Measurements from ENCODE around the gene SLC44A3.

SLC44A3 gene

GRCh38 chr1:94819945-94820746, at the start of gene SLC44A3:
TSS of gene SLC44A3 (plus strand) at chr1:94820357. CDS start at chr1:94820452, 95 bp downstream.
- FAIRE-seq: no peak

- FAIRE-seq: no peak
Measured at GRCh38 chr1:94772230-94772641, 47.9 kb upstream of the SLC44A3 start.

- no peak for FAIRE-seq
Measured at GRCh38 chr1:94772845-94773244, 47.3 kb upstream of the SLC44A3 start.

GRCh38 chr1:94773296-94773809, 46.8 kb upstream of the SLC44A3 start:
- no peak for FAIRE-seq

GRCh38 chr1:94773931-94774422, 46.2 kb upstream of the SLC44A3 start:
- no peak for FAIRE-seq

- FAIRE-seq: no peak
Measured at GRCh38 chr1:94776474-94776873, 43.7 kb upstream of the SLC44A3 start.

- no peak for FAIRE-seq
Measured at GRCh38 chr1:94777281-94777680, 42.9 kb upstream of the SLC44A3 start.

- no peak for FAIRE-seq
Measured at GRCh38 chr1:94778808-94779207, 41.3 kb upstream of the SLC44A3 start.

GRCh38 chr1:94783342-94784189, 36.6 kb upstream of the SLC44A3 start:
- FAIRE-seq: no peak

- FAIRE-seq: no peak
Measured at GRCh38 chr1:94784190-94784515, 36.0 kb upstream of the SLC44A3 start.

- no peak for FAIRE-seq
Measured at GRCh38 chr1:94787691-94788090, 32.5 kb upstream of the SLC44A3 start.

- FAIRE-seq: no peak
Measured at GRCh38 chr1:94790246-94790645, 29.9 kb upstream of the SLC44A3 start.

- FAIRE-seq: no peak
Measured at GRCh38 chr1:94790670-94791069, 29.5 kb upstream of the SLC44A3 start.

GRCh38 chr1:94792473-94793295, 27.5 kb upstream of the SLC44A3 start:
- no peak for FAIRE-seq

GRCh38 chr1:94793296-94793656, 26.9 kb upstream of the SLC44A3 start:
- FAIRE-seq: no peak

GRCh38 chr1:94795434-94795833, 24.7 kb upstream of the SLC44A3 start:
- FAIRE-seq: no peak

GRCh38 chr1:94796266-94796665, 23.9 kb upstream of the SLC44A3 start:
- no peak for FAIRE-seq

GRCh38 chr1:94797291-94797690, 22.9 kb upstream of the SLC44A3 start:
- FAIRE-seq: no peak

GRCh38 chr1:94798054-94798453, 22.1 kb upstream of the SLC44A3 start:
- FAIRE-seq: no peak

GRCh38 chr1:94798462-94798861, 21.7 kb upstream of the SLC44A3 start:
- FAIRE-seq: no peak

- no peak for FAIRE-seq
Measured at GRCh38 chr1:94799206-94799605, 21.0 kb upstream of the SLC44A3 start.

GRCh38 chr1:94801919-94802546, 18.1 kb upstream of the SLC44A3 start:
- FAIRE-seq: peak; percentile 67
